Fibroblast of upper back skin (primary cell): ENCODE measurements around the gene PCED1B.
"Not testable (repeated sequence)": the region's sequence is repeated elsewhere in the genome, so short reads cannot be mapped to it uniquely, and the experiment has no call there.

Source experiments
- DNase-seq: peaks from one replicate; pipeline ENCODE4 v3.0.0-alpha.2; 2013

Gene PCED1B

GRCh38 chr12:47245623-47246022 lies 166.2 kb downstream of the PCED1B start:
- DNase-seq, result no peak

- DNase-seq, result no peak
Measured at GRCh38 chr12:47247418-47247817, 168.0 kb downstream of the PCED1B start.

GRCh38 chr12:47249082-47249481 lies 169.7 kb downstream of the PCED1B start:
- no peak for DNase-seq

GRCh38 chr12:47249719-47250357 lies 170.4 kb downstream of the PCED1B start:
- DNase-seq, result no peak

GRCh38 chr12:47251919-47252318 lies 172.5 kb downstream of the PCED1B start:
- DNase-seq, result no peak

GRCh38 chr12:47264951-47265350 lies 185.5 kb downstream of the PCED1B start:
- DNase-seq, result no peak

GRCh38 chr12:47265391-47265790 lies 186.0 kb downstream of the PCED1B start:
- no peak for DNase-seq

- DNase-seq, result peak; percentile 41
Measured at GRCh38 chr12:47267571-47267970, 188.2 kb downstream of the PCED1B start.

GRCh38 chr12:47268501-47269454 lies 189.4 kb downstream of the PCED1B start:
- DNase-seq, result no peak

GRCh38 chr12:47269916-47270315 lies 190.5 kb downstream of the PCED1B start:
- DNase-seq, result no peak

GRCh38 chr12:47270782-47271664 lies 191.6 kb downstream of the PCED1B start:
- peak; percentile 96 for DNase-seq

GRCh38 chr12:47271800-47272239 lies 192.4 kb downstream of the PCED1B start:
- no peak for DNase-seq

GRCh38 chr12:47272412-47273190 lies 193.2 kb downstream of the PCED1B start:
- DNase-seq, result no peak

GRCh38 chr12:47273191-47273626 lies 193.8 kb downstream of the PCED1B start:
- DNase-seq, result no peak

GRCh38 chr12:47274760-47275159 lies 195.3 kb downstream of the PCED1B start:
- no peak for DNase-seq

- no peak for DNase-seq
Measured at GRCh38 chr12:47276253-47276620, 196.8 kb downstream of the PCED1B start.

GRCh38 chr12:47276621-47277309 lies 197.3 kb downstream of the PCED1B start:
- peak; percentile 87 for DNase-seq

GRCh38 chr12:47277972-47278448 lies 198.6 kb downstream of the PCED1B start:
- peak; percentile 95 for DNase-seq

- not testable (repeated sequence) for DNase-seq
Measured at GRCh38 chr12:47279758-47280157, 200.3 kb downstream of the PCED1B start.

- DNase-seq, result no peak
Measured at GRCh38 chr12:47280543-47281300, 201.3 kb downstream of the PCED1B start.
